ENCODE data around the gene DEAF1. TPM values are rescaled to one million over a fixed set of nuclear protein-coding genes. Genes with fewer than 3 reads are reported as not detected.

Gene DEAF1
- total RNA-seq, 1 donor from 2014 or later = 39.8 TPM

GRCh38 chr11:620935-621814 lies 73.8 kb downstream of the DEAF1 start:
- POLR2A ChIA-PET = interaction anchor here (0.7 kb wide), 1 partner anchor 125 kb away, joined by 5 read pairs; no protein-coding TSS in a partner anchor
- H3K4me1 Mint-ChIP-seq = peaks cover 10% of the 10 kb centered on the region
- no peaks in the 10 kb centered on the region for H3K36me3 Mint-ChIP-seq (ENCODE audit: low read depth)
- ATAC-seq (ENCODE audit: low read depth) = no peak
- peaks cover 5% of the 10 kb centered on the region for H3K27me3 Mint-ChIP-seq
- no peak for TF ChIP-seq CTCF (IDR thresholded peaks at IDR 0.05)
- no peak for DNase-seq
- no peaks in the 10 kb centered on the region for H3K9me3 Mint-ChIP-seq
- intact Hi-C loops (cut with micrococcal nuclease) = no loop called here
- H3K4me3 Mint-ChIP-seq = no peak overlapping the region
- CTCF ChIA-PET = no interaction called here
- H3K27ac Mint-ChIP-seq = no peak overlapping the region

GRCh38 chr11:620201-620600 lies 74.8 kb downstream of the DEAF1 start:
- CTCF ChIA-PET = no interaction called here
- H3K4me1 Mint-ChIP-seq = peaks cover 17% of the 10 kb centered on the region
- H3K36me3 Mint-ChIP-seq (ENCODE audit: low read depth) = no peaks in the 10 kb centered on the region
- no peak overlapping the region for H3K4me3 Mint-ChIP-seq
- H3K9me3 Mint-ChIP-seq = no peaks in the 10 kb centered on the region
- intact Hi-C loops (cut with micrococcal nuclease) = no loop called here
- H3K27me3 Mint-ChIP-seq = peaks cover 4% of the 10 kb centered on the region
- ATAC-seq (ENCODE audit: low read depth) = no peak
- H3K27ac Mint-ChIP-seq = no peak overlapping the region
- POLR2A ChIA-PET = no interaction called here
- no peak for DNase-seq
- TF ChIP-seq CTCF (IDR thresholded peaks at IDR 0.05) = no peak

- Mint-ChIP-seq H3K4me3 (no peak overlapping the region), H3K4me1 (peaks cover 17% of the 10 kb centered on the region), H3K36me3 (ENCODE audit: low read depth) (no peaks in the 10 kb centered on the region), H3K27ac (no peak overlapping the region), H3K9me3 (no peaks in the 10 kb centered on the region), H3K27me3 (peaks cover 3% of the 10 kb centered on the region)
- no peak for DNase-seq
- ChIA-PET CTCF (no interaction called here), POLR2A (no interaction called here)
- TF ChIP-seq CTCF (IDR thresholded peaks at IDR 0.05) = no peak
- no peak for ATAC-seq (ENCODE audit: low read depth)
- intact Hi-C loops (cut with micrococcal nuclease) = loop anchor here (5.0 to 10.0 kb wide), 2 partner anchors 108 to 1235 kb away; partner anchors contain the start of gene LSP1
These were observed 75.4 kb downstream of the DEAF1 start for GRCh38 chr11:619628-620050.

GRCh38 chr11:618856-619627 lies 76.0 kb downstream of the DEAF1 start:
- DNase-seq (no peak), ATAC-seq (ENCODE audit: low read depth) (no peak)
- no peaks in the 10 kb centered on the region for H3K9me3 Mint-ChIP-seq
- H3K27ac Mint-ChIP-seq = no peak overlapping the region
- ChIA-PET POLR2A (no interaction called here), CTCF (no interaction called here)
- peaks cover 23% of the 10 kb centered on the region for H3K4me1 Mint-ChIP-seq
- intact Hi-C loops (cut with micrococcal nuclease) = loop anchor here (5.0 to 10.0 kb wide), 2 partner anchors 108 to 1236 kb away; partner anchors contain the start of gene LSP1
- peaks cover 3% of the 10 kb centered on the region for H3K27me3 Mint-ChIP-seq
- no peak overlapping the region for H3K4me3 Mint-ChIP-seq
- TF ChIP-seq CTCF (IDR thresholded peaks at IDR 0.05) = no peak
- H3K36me3 Mint-ChIP-seq (ENCODE audit: low read depth) = peaks cover 3% of the 10 kb centered on the region

Measured in activated B cell treated with CpG ODN at 0.5 μM for 24 hours (primary cell).